H9 (cell line): ENCODE results near the gene RBM19. TPM values are rescaled to one million over a fixed set of nuclear protein-coding genes. Genes with fewer than 3 reads are reported as not detected.
A peak's percentile ranks its signal among the peaks of the same experiment; 100 is the strongest.

Experiments used
- DNase-seq: peaks from one replicate; pipeline ENCODE4 v3.0.0-alpha.2; 2017
- H2AFZ ChIP-seq: one replicate; pipeline ENCODE4 v1.6.1; 2013; ENCODE audit warnings: mild to moderate bottlenecking, low read length, control low read depth, moderate library complexity
- H2AK5ac ChIP-seq: 2 replicates; pipeline ENCODE4 v1.6.1; 2013; ENCODE audit warnings: low read length, control low read depth, mixed read lengths; ENCODE audit not compliant: insufficient read length
- H2BK120ac ChIP-seq: one replicate; pipeline ENCODE4 v1.6.1; 2013; ENCODE audit warnings: low read depth, mild to moderate bottlenecking, low read length, control low read depth, inconsistent platforms; ENCODE audit not compliant: poor library complexity, severe bottlenecking
- H2BK12ac ChIP-seq: 2 replicates; pipeline ENCODE4 v1.6.1; 2013; ENCODE audit warnings: low read length, control low read depth, mixed read lengths, low read depth; ENCODE audit not compliant: insufficient read length
- H2BK15ac ChIP-seq: 2 replicates; pipeline ENCODE4 v1.6.1; 2013; ENCODE audit warnings: low read depth, low read length, control low read depth
- H2BK20ac ChIP-seq: one replicate; pipeline ENCODE4 v1.6.1; 2013; ENCODE audit warnings: low read depth, mild to moderate bottlenecking, low read length, control low read depth, inconsistent platforms; ENCODE audit not compliant: poor library complexity, severe bottlenecking
- H2BK5ac ChIP-seq: 2 replicates; pipeline ENCODE4 v1.6.1; 2013; ENCODE audit warnings: low read length, control low read depth, mixed read lengths; ENCODE audit not compliant: insufficient read length
- H3K14ac ChIP-seq: 2 replicates; pipeline ENCODE4 v1.6.1; 2013; ENCODE audit warnings: low read length, control low read depth; ENCODE audit not compliant: insufficient read depth
- H3K18ac ChIP-seq: 2 replicates; pipeline ENCODE4 v1.6.1; 2013; ENCODE audit warnings: low read depth, mild to moderate bottlenecking, mixed read lengths, low read length, control low read depth; ENCODE audit not compliant: insufficient read length
- H3K23ac ChIP-seq: 2 replicates; pipeline ENCODE4 v1.6.1; 2013; ENCODE audit warnings: low read length, control low read depth, mixed read lengths, low read depth; ENCODE audit not compliant: insufficient read length
- H3K23me2 ChIP-seq: 2 replicates; pipeline ENCODE4 v1.6.1; 2013; ENCODE audit warnings: low read depth, mild to moderate bottlenecking, mixed read lengths, low read length, control low read depth; ENCODE audit not compliant: insufficient read length, poor library complexity, severe bottlenecking
- H3K27ac ChIP-seq: 2 replicates; pipeline ENCODE4 v1.5.1; 2013; ENCODE audit warnings: low read length, control low read depth, mixed read lengths, low read depth; ENCODE audit not compliant: insufficient read length
- H3K27me3 ChIP-seq: 2 replicates; pipeline ENCODE4 v1.6.1; 2013; ENCODE audit warnings: low read length, control low read depth, inconsistent platforms; ENCODE audit not compliant: insufficient read depth
- H3K4ac ChIP-seq: 2 replicates; pipeline ENCODE4 v1.6.1; 2013; ENCODE audit warnings: low read depth, mild to moderate bottlenecking, control low read depth, inconsistent platforms, low read length, moderate library complexity
- H3K4me1 ChIP-seq: 2 replicates; pipeline ENCODE4 v1.6.1; 2013; ENCODE audit warnings: low read length, control low read depth, inconsistent platforms; ENCODE audit not compliant: insufficient read depth
- H3K4me2 ChIP-seq: 2 replicates; pipeline ENCODE4 v1.6.1; 2013; ENCODE audit warnings: low read length, control low read depth, mixed read lengths; ENCODE audit not compliant: insufficient read length, insufficient read depth
- H3K56ac ChIP-seq: 2 replicates; pipeline ENCODE4 v1.6.1; 2013; ENCODE audit warnings: low read depth, mild to moderate bottlenecking, mixed read lengths, low read length, control low read depth; ENCODE audit not compliant: insufficient read length
- H3K79me1 ChIP-seq: 2 replicates; pipeline ENCODE4 v1.6.1; 2013; ENCODE audit warnings: low read depth, mild to moderate bottlenecking, moderate library complexity, low read length, control low read depth, inconsistent platforms; ENCODE audit not compliant: insufficient read depth, poor library complexity, severe bottlenecking
- H3K79me2 ChIP-seq: 2 replicates; pipeline ENCODE4 v1.6.1; 2013; ENCODE audit warnings: low read length, control low read depth, inconsistent platforms; ENCODE audit not compliant: insufficient read depth
- H3K9ac ChIP-seq: 2 replicates; pipeline ENCODE4 v1.6.1; 2013; ENCODE audit warnings: low read length, control low read depth, mixed read lengths; ENCODE audit not compliant: insufficient read length; ENCODE audit errors: extremely low read depth
- H3K9me3 ChIP-seq: one replicate; pipeline ENCODE4 v1.6.1; 2013; ENCODE audit warnings: low read depth, low read length, inconsistent platforms; ENCODE audit not compliant: control insufficient read depth
- H3T11ph ChIP-seq: one replicate; pipeline ENCODE4 v1.6.1; 2013; ENCODE audit warnings: mild to moderate bottlenecking, low read length, control low read depth, inconsistent platforms
- H4K20me1 ChIP-seq: one replicate; pipeline ENCODE4 v1.6.1; 2013; ENCODE audit not compliant: control insufficient read depth, insufficient read length, insufficient read depth
- H4K5ac ChIP-seq: 2 replicates; pipeline ENCODE4 v1.6.1; 2013; ENCODE audit warnings: low read depth, mild to moderate bottlenecking, mixed read lengths, low read length, control low read depth; ENCODE audit not compliant: insufficient read length
- H4K8ac ChIP-seq: replicated peaks from 2 replicates; pipeline ENCODE4 v1.6.1; 2013; ENCODE audit warnings: low read length, control low read depth, mixed read lengths, low read depth; ENCODE audit not compliant: insufficient read length
- H4K91ac ChIP-seq: 2 replicates; pipeline ENCODE4 v1.6.1; 2013; ENCODE audit warnings: low read depth, mild to moderate bottlenecking, moderate library complexity, mixed read lengths, low read length, control low read depth; ENCODE audit not compliant: insufficient read length
- H3K27ac Mint-ChIP-seq, 3 experiments: 2 replicates in 2 of 3; 3 replicates in 1 of 3; pipeline ENCODE4 v1.8.0; 2020 to 2021; ENCODE audit warnings: mixed read lengths in 3 of 3, mild to moderate bottlenecking in 1 of 3, moderate library complexity in 1 of 3
- H3K27me3 Mint-ChIP-seq: 2 replicates; pipeline ENCODE4 v1.8.0; 2021; ENCODE audit warnings: low read depth, mild to moderate bottlenecking, moderate library complexity, mixed read lengths
- H3K36me3 Mint-ChIP-seq, 3 experiments: 2 replicates in 2 of 3; 3 replicates in 1 of 3; pipeline ENCODE4 v1.8.0; 2020 to 2021; ENCODE audit warnings: low read depth in 3 of 3, mixed read lengths in 3 of 3; ENCODE audit not compliant: insufficient read depth in 1 of 3
- H3K4me1 Mint-ChIP-seq, 2 experiments: 2 replicates each; pipeline ENCODE4 v1.8.0; 2020; ENCODE audit warnings: mixed read lengths in 2 of 2
- H3K4me3 Mint-ChIP-seq, 2 experiments: 2 replicates in 1 of 2; 3 replicates in 1 of 2; pipeline ENCODE4 v1.8.0; 2020 to 2021; ENCODE audit warnings: mild to moderate bottlenecking in 2 of 2, mixed read lengths in 2 of 2, moderate library complexity in 1 of 2
- H3K9me3 Mint-ChIP-seq, 2 experiments: 2 replicates in 1 of 2; 3 replicates in 1 of 2; pipeline ENCODE4 v1.8.0; 2020; ENCODE audit warnings: mild to moderate bottlenecking in 2 of 2, mixed read lengths in 2 of 2, moderate library complexity in 1 of 2
- WGBS: extraction: QIAGEN DNeasy Blood & Tissue Kit; methylation state at CpG from one replicate; pipeline ENCODE4 v1.1.7; 2013; ENCODE audit warnings: missing lambda C conversion rate, low lambda C conversion rate, mixed read lengths; ENCODE audit not compliant: insufficient read length; ENCODE audit errors: extremely low coverage; 5-methylcytosine and 5-hydroxymethylcytosine counted together
- total RNA-seq: library from RNA; stranded (reverse); gene quantifications from 2 replicates; pipeline ENCODE4 v1.2.1, GENCODE V29; 2021
- TF ChIP-seq, protein P1 (sequence below): fragments of 200-600 bp; sonication (generic); conservative IDR thresholded peaks from 3 replicates; pipeline ENCODE4 v1.8.0; 2021; ENCODE audit warnings: antibody characterized with exemption, mild to moderate bottlenecking

RBM19 gene
- total RNA-seq, 1 experiment from 2014 or later = 32.2 TPM

GRCh38 chr12:113891739-113892520, 74.2 kb downstream of the RBM19 start:
- H2BK15ac ChIP-seq = no peak overlapping the region

More at GRCh38 chr12:113891739-113892520, 74.2 kb downstream of the RBM19 start:
- H3T11ph ChIP-seq = no peak overlapping the region
- no peak overlapping the region for H2BK20ac ChIP-seq
- no peak overlapping the region for H2AK5ac ChIP-seq
- H3K9me3 ChIP-seq = no peaks in the 10 kb centered on the region
- TF ChIP-seq, protein P1, sequence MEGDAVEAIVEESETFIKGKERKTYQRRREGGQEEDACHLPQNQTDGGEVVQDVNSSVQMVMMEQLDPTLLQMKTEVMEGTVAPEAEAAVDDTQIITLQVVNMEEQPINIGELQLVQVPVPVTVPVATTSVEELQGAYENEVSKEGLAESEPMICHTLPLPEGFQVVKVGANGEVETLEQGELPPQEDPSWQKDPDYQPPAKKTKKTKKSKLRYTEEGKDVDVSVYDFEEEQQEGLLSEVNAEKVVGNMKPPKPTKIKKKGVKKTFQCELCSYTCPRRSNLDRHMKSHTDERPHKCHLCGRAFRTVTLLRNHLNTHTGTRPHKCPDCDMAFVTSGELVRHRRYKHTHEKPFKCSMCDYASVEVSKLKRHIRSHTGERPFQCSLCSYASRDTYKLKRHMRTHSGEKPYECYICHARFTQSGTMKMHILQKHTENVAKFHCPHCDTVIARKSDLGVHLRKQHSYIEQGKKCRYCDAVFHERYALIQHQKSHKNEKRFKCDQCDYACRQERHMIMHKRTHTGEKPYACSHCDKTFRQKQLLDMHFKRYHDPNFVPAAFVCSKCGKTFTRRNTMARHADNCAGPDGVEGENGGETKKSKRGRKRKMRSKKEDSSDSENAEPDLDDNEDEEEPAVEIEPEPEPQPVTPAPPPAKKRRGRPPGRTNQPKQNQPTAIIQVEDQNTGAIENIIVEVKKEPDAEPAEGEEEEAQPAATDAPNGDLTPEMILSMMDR = no peak
- no peaks in the 10 kb centered on the region for H3K79me2 ChIP-seq
- H4K5ac ChIP-seq = no peak overlapping the region
- peaks cover 21 to 35% of the 10 kb centered on the region in 2 experiments for H3K4me1 Mint-ChIP-seq
- no peak overlapping the region for H2BK5ac ChIP-seq
- no peaks in the 10 kb centered on the region for H3K27me3 Mint-ChIP-seq
- no peak overlapping the region for H3K4ac ChIP-seq
- no peaks in the 10 kb centered on the region for H3K27me3 ChIP-seq
- H3K14ac ChIP-seq = no peak overlapping the region
- peaks cover 0 to 5% (median 2%) of the 10 kb centered on the region in 3 experiments; a peak in 4 of 7 replicates for H3K36me3 Mint-ChIP-seq
- H3K4me3 Mint-ChIP-seq = no peak overlapping the region; a peak in 1 of 5 replicates
- H3K56ac ChIP-seq = no peak overlapping the region
- H3K9me3 Mint-ChIP-seq = no peaks in the 10 kb centered on the region
- H3K23ac ChIP-seq = no peak overlapping the region
- H2BK120ac ChIP-seq = no peak overlapping the region
- no peak overlapping the region for H3K27ac ChIP-seq
- WGBS = no CpG with 5 or more reads among the region's 15 CpGs
- no peaks in the 10 kb centered on the region for H3K23me2 ChIP-seq
- no peak overlapping the region for H3K9ac ChIP-seq
- H3K18ac ChIP-seq = no peak overlapping the region
- H3K27ac Mint-ChIP-seq = peak overlapping the region in 2 of 3 experiments; percentile 37 to 69; a peak in 3 of 7 replicates
- H4K91ac ChIP-seq = no peak overlapping the region
- no peak overlapping the region for H4K8ac ChIP-seq
- no peak overlapping the region for H2AFZ ChIP-seq
- H3K4me2 ChIP-seq = no peak overlapping the region
- no peaks in the 10 kb centered on the region for H3K79me1 ChIP-seq
- DNase-seq = no peak
- no peaks in the 10 kb centered on the region for H3K4me1 ChIP-seq
- peaks cover 3% of the 10 kb centered on the region for H4K20me1 ChIP-seq
- no peak overlapping the region for H2BK12ac ChIP-seq
